H1 (cell line): ENCODE results near the gene DCBLD2. TPM values are rescaled to one million over a fixed set of nuclear protein-coding genes. Genes with fewer than 3 reads are reported as not detected.

ENCODE experiments used
- CTCF ChIA-PET: fragments of 300-600 bp; sonication (Branson Sonifier 250); formaldehyde crosslinking; loops from one replicate; lab custom pipeline; 2021; ENCODE audit not compliant: partially characterized antibody; lab: Charles Lee
- POLR2A ChIA-PET: fragments of 300-600 bp; sonication (Branson Sonifier 250); formaldehyde crosslinking; loops from one replicate; lab custom pipeline; 2021; ENCODE audit warnings: inconsistent platforms; ENCODE audit not compliant: partially characterized antibody; lab: Charles Lee
- DNase-seq, 2 experiments: peaks; one replicate each; pipeline versions ENCODE4 v3.0.0 to v3.0.0-alpha.2; 2010 to 2022; ENCODE audit warnings: low spot score in 2 of 2, low read depth in 1 of 2, mixed read lengths in 1 of 2
- FAIRE-seq: peaks from 2 replicates; lab custom pipeline; 2011; peaks lifted over from hg19 to GRCh38; lab: Jason Lieb, UNC
- H2AFZ ChIP-seq: 2 replicates; pipeline ENCODE4 v1.8.1; 2012; ENCODE audit warnings: low read length, inconsistent platforms
- H2AK5ac ChIP-seq: 2 replicates; pipeline ENCODE4 v1.6.1; 2013; ENCODE audit warnings: low read depth, low read length
- H2BK120ac ChIP-seq: replicated peaks from 2 replicates; pipeline ENCODE3; 2013; ENCODE audit warnings: low read depth, low read length, inconsistent platforms
- H2BK12ac ChIP-seq: 2 replicates; pipeline ENCODE4 v1.6.1; 2013; ENCODE audit warnings: low read depth, low read length
- H2BK15ac ChIP-seq: 2 replicates; pipeline ENCODE4 v1.6.1; 2013; ENCODE audit warnings: low read length
- H2BK20ac ChIP-seq: 2 replicates; pipeline ENCODE4 v1.6.1; 2013; ENCODE audit warnings: low read length
- H2BK5ac ChIP-seq: 2 replicates; pipeline ENCODE4 v1.6.1; 2013; ENCODE audit warnings: low read depth, low read length
- H3K14ac ChIP-seq: 2 replicates; pipeline ENCODE4 v1.6.1; 2013; ENCODE audit warnings: inconsistent platforms; ENCODE audit not compliant: insufficient read length
- H3K18ac ChIP-seq: 2 replicates; pipeline ENCODE4 v1.6.1; 2013; ENCODE audit warnings: low read length; ENCODE audit errors: extremely low read depth
- H3K23ac ChIP-seq: 2 replicates; pipeline ENCODE4 v1.6.1; 2013; ENCODE audit warnings: inconsistent platforms; ENCODE audit not compliant: insufficient read length
- H3K23me2 ChIP-seq: 2 replicates; pipeline ENCODE4 v1.6.1; 2013; ENCODE audit warnings: low read depth, low read length
- H3K27ac ChIP-seq: 2 replicates; pipeline ENCODE4 v1.6.1; 2011; ENCODE audit warnings: low read depth, low read length, inconsistent platforms
- H3K27me3 ChIP-seq, 4 experiments: replicated peaks in 1 of 4; 1 replicate in 1 of 4; 2 replicates in 3 of 4; pipeline versions ENCODE4 v1.6.1 to v1.8.1; 2011 to 2013; ENCODE audit warnings: low read length in 3 of 4, mild to moderate bottlenecking in 3 of 4, inconsistent platforms in 2 of 4, mixed read lengths in 2 of 4, moderate library complexity in 1 of 4; ENCODE audit not compliant: control insufficient read depth in 3 of 4, insufficient read depth in 3 of 4; ENCODE audit errors: extremely low read depth in 1 of 4
- H3K36me3 ChIP-seq, 4 experiments: 2 replicates each; pipeline versions ENCODE4 v1.6.1 to v1.8.1; 2011 to 2013; ENCODE audit warnings: mild to moderate bottlenecking in 4 of 4, low read length in 3 of 4, moderate library complexity in 2 of 4, control low read depth in 1 of 4, inconsistent platforms in 1 of 4; ENCODE audit not compliant: insufficient read depth in 4 of 4, control insufficient read depth in 2 of 4
- H3K4ac ChIP-seq: replicated peaks from 2 replicates; pipeline ENCODE3; 2013; ENCODE audit warnings: low read length, low read depth, mixed read lengths, inconsistent platforms; ENCODE audit not compliant: insufficient read length
- H3K4me1 ChIP-seq, 4 experiments: replicated peaks in 1 of 4; 1 replicate in 1 of 4; 2 replicates in 3 of 4; pipeline versions ENCODE4 v1.6.1 to v1.8.1; 2011 to 2013; ENCODE audit warnings: low read length in 3 of 4, inconsistent platforms in 2 of 4, mixed read lengths in 1 of 4; ENCODE audit not compliant: insufficient read depth in 4 of 4, control insufficient read depth in 3 of 4
- H3K4me2 ChIP-seq, 2 experiments: 2 replicates each; pipeline versions ENCODE4 v1.6.1 to v1.8.1; 2011 to 2013; ENCODE audit warnings: low read depth in 2 of 2, low read length in 2 of 2, control low read depth in 1 of 2, inconsistent platforms in 1 of 2, mild to moderate bottlenecking in 1 of 2; ENCODE audit not compliant: insufficient read depth in 1 of 2
- H3K4me3 ChIP-seq, 4 experiments: fragments of 200-600, 300-600 bp in 1 of 4; sonication (generic), shearing (Covaris generic), sonication (Bioruptor Twin) in 1 of 4; 2 replicates each; pipeline versions ENCODE4 v1.5.1 to v1.8.1; 2011 to 2016; ENCODE audit warnings: low read length in 4 of 4, low read depth in 3 of 4, control low read depth in 2 of 4, inconsistent platforms in 2 of 4, mild to moderate bottlenecking in 2 of 4, mixed read lengths in 1 of 4, moderate library complexity in 1 of 4; ENCODE audit not compliant: insufficient read depth in 2 of 4; ENCODE audit errors: extremely low read depth in 1 of 4
- H3K56ac ChIP-seq: replicated peaks from 2 replicates; pipeline ENCODE3; 2013; ENCODE audit warnings: low read depth, mild to moderate bottlenecking, mixed read lengths, low read length, inconsistent platforms; ENCODE audit not compliant: insufficient read length
- H3K79me1 ChIP-seq: 2 replicates; pipeline ENCODE4 v1.6.1; 2013; ENCODE audit warnings: low read depth, low read length, control low read depth
- H3K79me2 ChIP-seq, 2 experiments: 2 replicates each; pipeline versions ENCODE4 v1.6.1 to v1.8.1; 2012 to 2013; ENCODE audit warnings: low read length in 2 of 2, mild to moderate bottlenecking in 2 of 2, inconsistent platforms in 1 of 2; ENCODE audit not compliant: insufficient read depth in 2 of 2, control insufficient read depth in 1 of 2
- H3K9ac ChIP-seq, 4 experiments: replicated peaks in 1 of 4; 1 replicate in 1 of 4; 2 replicates in 3 of 4; pipeline versions ENCODE4 v1.6.1 to v1.8.1; 2011 to 2013; ENCODE audit warnings: low read depth in 3 of 4, low read length in 3 of 4, control low read depth in 2 of 4, mild to moderate bottlenecking in 2 of 4, moderate library complexity in 2 of 4, inconsistent platforms in 1 of 4; ENCODE audit errors: extremely low read depth in 1 of 4
- H3K9me3 ChIP-seq, 2 experiments: 2 replicates each; pipeline versions ENCODE4 v1.6.1 to v1.8.1; 2012 to 2013; ENCODE audit warnings: mild to moderate bottlenecking in 2 of 2, moderate library complexity in 2 of 2, control low read depth in 1 of 2, inconsistent platforms in 1 of 2, low read depth in 1 of 2, low read length in 1 of 2, mixed read lengths in 1 of 2; ENCODE audit not compliant: insufficient read depth in 2 of 2
- H4K20me1 ChIP-seq, 2 experiments: replicated peaks in 1 of 2; 2 replicates each; pipeline versions ENCODE3 to v1.8.1; 2011 to 2013; ENCODE audit warnings: inconsistent platforms in 2 of 2, low read length in 2 of 2, mild to moderate bottlenecking in 1 of 2; ENCODE audit not compliant: insufficient read depth in 2 of 2, control insufficient read depth in 1 of 2
- H4K5ac ChIP-seq: 2 replicates; pipeline ENCODE4 v1.6.1; 2013; ENCODE audit warnings: low read length, low read depth, mixed read lengths, inconsistent platforms; ENCODE audit not compliant: insufficient read length
- H4K8ac ChIP-seq: 2 replicates; pipeline ENCODE4 v1.8.0; 2013; ENCODE audit warnings: mild to moderate bottlenecking, moderate library complexity, low read length, inconsistent platforms; ENCODE audit not compliant: insufficient read depth; ENCODE audit errors: extremely low read depth
- H4K91ac ChIP-seq: replicated peaks from 2 replicates; pipeline ENCODE3; 2013; ENCODE audit warnings: low read length, mixed read lengths, inconsistent platforms; ENCODE audit not compliant: insufficient read length
- ATF3 ChIP-seq: IDR thresholded peaks from 2 replicates; pipeline ENCODE4 v1.6.1; 2011; ENCODE audit warnings: low read depth, mild to moderate bottlenecking, low read length; ENCODE audit not compliant: insufficient read depth
- EGR1 ChIP-seq: IDR thresholded peaks from 2 replicates; pipeline ENCODE4 v1.6.1; 2011; ENCODE audit warnings: low read depth, low read length, borderline replicate concordance
- EP300 ChIP-seq, 2 experiments: IDR thresholded peaks; 1 replicate in 1 of 2; 2 replicates in 1 of 2; pipeline ENCODE4 v1.6.1; 2011 to 2012; ENCODE audit warnings: low read depth in 2 of 2, low read length in 2 of 2, mild to moderate bottlenecking in 2 of 2, borderline replicate concordance in 1 of 2, inconsistent platforms in 1 of 2, moderate library complexity in 1 of 2
- JUN ChIP-seq: IDR thresholded peaks from 2 replicates; pipeline ENCODE4 v1.6.1; 2011; ENCODE audit warnings: low read depth, mild to moderate bottlenecking, improper control_type of control experiment, low read length
- KDM1A ChIP-seq: fragments of 200-600, 300-600 bp; sonication (generic); IDR thresholded peaks from 2 replicates; pipeline ENCODE4 v1.7.1; 2016; ENCODE audit warnings: mild to moderate bottlenecking, low read length, borderline replicate concordance
- KDM5A ChIP-seq: fragments of 200-600 bp; IDR thresholded peaks from 2 replicates; pipeline ENCODE4 v1.7.1; 2012; ENCODE audit warnings: mild to moderate bottlenecking, low read length, inconsistent platforms, mixed read lengths
- POU5F1 ChIP-seq: IDR thresholded peaks from 2 replicates; pipeline ENCODE4 v1.6.1; 2011; ENCODE audit warnings: low read depth, mild to moderate bottlenecking, low read length, moderate library complexity
- RAD21 ChIP-seq, 2 experiments: IDR thresholded peaks in 1 of 2; conservative IDR thresholded peaks in 1 of 2; 2 replicates each; pipeline ENCODE4 v1.6.1; 2011; ENCODE audit warnings: low read depth in 2 of 2, low read length in 2 of 2, improper control_type of control experiment in 1 of 2, inconsistent platforms in 1 of 2, mild to moderate bottlenecking in 1 of 2, moderate library complexity in 1 of 2
- SUZ12 ChIP-seq: fragments of 200-600 bp; sonication (generic); IDR thresholded peaks from 2 replicates; pipeline ENCODE4 v1.6.1; 2012; ENCODE audit warnings: mild to moderate bottlenecking, inconsistent platforms, low read length, moderate library complexity, mixed read lengths
- TAF1 ChIP-seq: IDR thresholded peaks from 2 replicates; pipeline ENCODE4 v1.6.1; 2011; ENCODE audit warnings: mild to moderate bottlenecking, low read depth, low read length
- whole genome bisulfite sequencing, 2 experiments: shearing (Covaris generic) in 1 of 2; methylation state at CpG; one replicate each; pipeline versions ENCODE4 v1.1.6 to v1.1.7; 2013 to 2015; ENCODE audit warnings: low lambda C conversion rate in 2 of 2, mixed read lengths in 2 of 2, inconsistent platforms in 1 of 2, low coverage in 1 of 2, missing lambda C conversion rate in 1 of 2; ENCODE audit not compliant: insufficient replicate concordance in 2 of 2, insufficient coverage in 1 of 2, insufficient read length in 1 of 2; ENCODE audit errors: extremely low coverage in 1 of 2, missing lambda C conversion rate in 1 of 2; 5-methylcytosine and 5-hydroxymethylcytosine counted together
- polyA plus RNA-seq, 7 experiments: library from polyadenylated mRNA; depleted of rRNA in 3 of 7; stranded (reverse) in 5 of 7; unstranded in 2 of 7; fragments of >200 nt in 5 of 7; fragments of 200-250 nt in 2 of 7; gene quantifications; 1 replicate in 5 of 7; 2 replicates in 1 of 7; 4 replicates in 1 of 7; pipeline versions ENCODE4 v1.2.1 to v1.2.3, GENCODE V29; 2011 to 2013; ENCODE audit warnings: missing spikeins in 2 of 7, mixed read lengths in 2 of 7
- total RNA-seq: library from RNA; stranded (reverse); fragmentation: NEBNext Ultra II Directional; extraction: Animal tissue kit (Norgen Biotek cat#: 25700); gene quantifications from 2 replicates; pipeline ENCODE4 v1.2.1, GENCODE V29; 2021

Gene DCBLD2
- total and polyA plus RNA-seq, 2 of the 8 experiments (the other 6 are each of a cell fraction or from before 2014, with no cell fraction given) = 19.6 to 63.8 TPM

GRCh38 chr3:98791341-98792325 is 109.9 kb downstream of the DCBLD2 start:
- H3K27ac ChIP-seq = no peak overlapping the region
- no peak overlapping the region for H2BK12ac ChIP-seq
- no peak overlapping the region for H3K4me3 ChIP-seq
- H2AFZ ChIP-seq = no peak overlapping the region
- peaks cover 0 to 3% (median 0%) of the 10 kb centered on the region in 4 experiments; a peak in 3 of 8 replicates for H3K36me3 ChIP-seq
- H3K9ac ChIP-seq = no peak overlapping the region
- H3K18ac ChIP-seq = no peak overlapping the region
- FAIRE-seq (no peak), DNase-seq (no peak)
- H3K79me1 ChIP-seq = no peaks in the 10 kb centered on the region
- H3K4ac ChIP-seq = no peak overlapping the region
- H2BK120ac ChIP-seq = no peak overlapping the region
- ChIA-PET CTCF (interaction anchor here (1.0 to 1.3 kb wide), 6 partner anchors 11 to 381 kb away, joined by 3 to 5 read pairs (median 4); no protein-coding TSS in a partner anchor), POLR2A (no interaction called here)
- H3K9me3 ChIP-seq = no peaks in the 10 kb centered on the region
- H4K91ac ChIP-seq = no peak overlapping the region
- H4K8ac ChIP-seq = no peak overlapping the region
- WGBS, 2 experiments = 90% methylated on average over 7 of the region's 7 CpGs; no CpG with 5 or more reads in 1 of the 2 experiments
- H2AK5ac ChIP-seq = no peak overlapping the region
- no peak overlapping the region for H4K5ac ChIP-seq
- no peak overlapping the region for H3K4me2 ChIP-seq
- H2BK15ac ChIP-seq = no peak overlapping the region
- H3K14ac ChIP-seq = no peak overlapping the region
- no peak overlapping the region for H2BK5ac ChIP-seq
- no peak overlapping the region for H3K56ac ChIP-seq
- no peaks in the 10 kb centered on the region for H3K79me2 ChIP-seq
- no peak overlapping the region for H2BK20ac ChIP-seq
- no peak overlapping the region for H3K23ac ChIP-seq
- no peaks in the 10 kb centered on the region for H3K27me3 ChIP-seq
- no peaks in the 10 kb centered on the region; the same call in 1 of the 2 replicates for H3K23me2 ChIP-seq
- H3K4me1 ChIP-seq = no peaks in the 10 kb centered on the region
- peaks cover 0 to 1% of the 10 kb centered on the region in 2 experiments for H4K20me1 ChIP-seq
- no peak for TF ChIP-seq EGR1
- no peak for TF ChIP-seq RAD21 (IDR thresholded peaks at IDR 0.05 in 1 of 2, conservative IDR thresholded peaks at IDR 0.05 in 1 of 2; ENCODE audit: low read depth in 2 of 2, low read length in 2 of 2)
- TF ChIP-seq JUN = no peak
- no peak for TF ChIP-seq KDM1A
- TF ChIP-seq KDM5A = no peak
- no peak for TF ChIP-seq POU5F1
- TF ChIP-seq TAF1 = no peak
- no peak for TF ChIP-seq SUZ12
- TF ChIP-seq EP300 (IDR thresholded peaks at IDR 0.05; ENCODE audit: borderline replicate concordance in 1 of 2, low read depth in 2 of 2, low read length in 2 of 2) = no peak
- no peak for TF ChIP-seq ATF3
